Loucy (cell line): ENCODE measurements around the gene HSD17B8.

Source experiments
- EZH2phosphoT487 ChIP-seq: fragments of 200-600 bp; IDR thresholded peaks from 2 replicates; pipeline ENCODE4 v1.6.1; 2018; ENCODE audit warnings: antibody characterized with exemption, mild to moderate bottlenecking, moderate library complexity, borderline replicate concordance
- TF ChIP-seq, protein P1 (sequence below): fragments of 200-600 bp; sonication (generic); conservative IDR thresholded peaks from 2 replicates; pipeline ENCODE4 v1.5.1; 2014; ENCODE audit warnings: mild to moderate bottlenecking, antibody characterized with exemption, low read length

DNA sequence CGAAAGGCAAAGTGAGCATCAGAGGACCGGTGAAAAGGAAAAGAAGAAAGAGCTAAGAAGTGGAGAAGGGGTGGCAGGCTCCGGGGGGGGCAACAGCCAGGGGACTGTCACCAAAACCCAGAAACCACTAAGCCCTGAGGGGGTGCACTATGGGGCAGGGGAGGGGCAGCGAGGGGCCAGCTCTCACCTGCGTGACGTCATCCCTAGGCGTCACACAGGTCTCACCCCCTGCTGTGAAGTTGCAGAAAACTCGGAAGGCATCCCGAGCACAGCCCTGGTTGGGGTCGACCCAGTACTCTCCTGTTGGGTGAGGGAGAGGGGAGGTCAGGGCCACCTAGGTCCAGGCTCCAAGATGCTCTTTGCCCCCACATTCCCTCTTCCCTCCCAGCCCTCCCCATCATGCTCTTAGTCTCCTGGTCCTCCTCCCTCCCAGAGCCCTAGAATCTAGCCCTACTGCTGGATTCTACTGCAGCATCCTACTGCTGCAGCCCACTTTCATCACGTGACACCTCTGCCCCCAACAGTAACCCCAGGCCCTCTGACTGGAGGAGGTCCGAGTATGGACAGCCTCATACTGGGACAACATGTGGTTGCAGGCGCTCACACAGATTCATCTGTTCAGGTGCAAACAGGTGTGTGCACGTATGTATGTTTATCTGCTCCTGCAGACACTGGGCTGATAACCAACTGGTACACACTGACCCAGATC lies 39.6 kb upstream of the HSD17B8 start:
- TF ChIP-seq, protein P1, sequence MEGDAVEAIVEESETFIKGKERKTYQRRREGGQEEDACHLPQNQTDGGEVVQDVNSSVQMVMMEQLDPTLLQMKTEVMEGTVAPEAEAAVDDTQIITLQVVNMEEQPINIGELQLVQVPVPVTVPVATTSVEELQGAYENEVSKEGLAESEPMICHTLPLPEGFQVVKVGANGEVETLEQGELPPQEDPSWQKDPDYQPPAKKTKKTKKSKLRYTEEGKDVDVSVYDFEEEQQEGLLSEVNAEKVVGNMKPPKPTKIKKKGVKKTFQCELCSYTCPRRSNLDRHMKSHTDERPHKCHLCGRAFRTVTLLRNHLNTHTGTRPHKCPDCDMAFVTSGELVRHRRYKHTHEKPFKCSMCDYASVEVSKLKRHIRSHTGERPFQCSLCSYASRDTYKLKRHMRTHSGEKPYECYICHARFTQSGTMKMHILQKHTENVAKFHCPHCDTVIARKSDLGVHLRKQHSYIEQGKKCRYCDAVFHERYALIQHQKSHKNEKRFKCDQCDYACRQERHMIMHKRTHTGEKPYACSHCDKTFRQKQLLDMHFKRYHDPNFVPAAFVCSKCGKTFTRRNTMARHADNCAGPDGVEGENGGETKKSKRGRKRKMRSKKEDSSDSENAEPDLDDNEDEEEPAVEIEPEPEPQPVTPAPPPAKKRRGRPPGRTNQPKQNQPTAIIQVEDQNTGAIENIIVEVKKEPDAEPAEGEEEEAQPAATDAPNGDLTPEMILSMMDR: no peak
- no peak for TF ChIP-seq EZH2phosphoT487
